ENCODE data around the gene PYROXD2.

Gene PYROXD2

DNA sequence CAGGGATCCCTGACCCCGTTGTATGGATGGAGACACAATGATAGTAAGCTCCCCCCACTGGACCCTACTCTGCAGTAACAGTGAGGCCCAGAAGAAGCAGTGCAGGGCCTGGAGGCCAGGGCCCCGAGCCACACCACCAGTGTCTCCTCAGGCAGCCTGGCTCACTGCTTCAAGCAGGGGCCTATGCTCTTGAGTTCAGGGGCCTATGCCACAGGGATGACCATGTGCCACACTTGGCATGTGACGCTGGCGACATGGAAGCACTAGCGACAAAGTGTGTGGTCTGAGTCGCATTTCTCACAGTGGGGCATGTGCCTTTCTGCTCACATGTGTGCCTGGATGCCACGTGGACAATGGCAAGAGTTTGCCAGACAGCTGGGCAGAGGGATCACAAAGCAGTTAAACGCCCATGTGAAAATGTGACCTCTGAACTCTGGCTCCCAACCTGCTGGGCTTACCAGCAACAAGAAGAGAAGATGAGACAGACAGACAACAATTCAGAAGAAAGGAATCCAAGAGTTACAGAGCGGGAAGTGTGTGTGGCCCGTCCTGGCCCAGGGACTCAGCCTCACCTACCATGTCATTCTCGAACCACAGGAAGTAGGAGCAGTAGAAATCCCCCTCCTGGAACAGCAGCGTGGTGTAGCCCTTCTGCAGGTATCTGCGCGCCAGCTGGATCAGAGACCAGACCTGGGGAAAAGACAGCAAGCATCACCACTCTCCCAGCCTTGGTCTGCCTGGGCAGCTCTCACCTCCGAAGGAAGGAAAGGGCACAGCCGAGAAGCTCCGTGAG lies 4.7 kb upstream of the PYROXD2 start:
- Histone ChIP-seq H3K79me1 (ENCODE audit: low read length) (no peaks in the 10 kb centered on the region), H2BK5ac (ENCODE audit: low read length) (no peak overlapping the region), H3K9ac (ENCODE audit: low read length) (no peak overlapping the region), H3K36me3 (ENCODE audit: control insufficient read depth, insufficient read depth, low read length) (no peaks in the 10 kb centered on the region), H3K4me2 (ENCODE audit: low read length) (no peak overlapping the region), H3K4ac (ENCODE audit: low read depth, low read length) (no peak overlapping the region), H2BK15ac (replicated peaks; ENCODE audit: low read depth) (no peak overlapping the region), H3K23ac (ENCODE audit: low read length) (no peak overlapping the region), H2AK5ac (ENCODE audit: low read length) (no peak overlapping the region), H2BK120ac (ENCODE audit: low read depth, low read length) (no peak overlapping the region), H4K5ac (ENCODE audit: low read length) (no peak overlapping the region), H3K18ac (ENCODE audit: low read length) (no peak overlapping the region), H3K27me3 (ENCODE audit: insufficient read depth, low read length, poor library complexity) (no peaks in the 10 kb centered on the region), H3K4me3 (ENCODE audit: low read length) (no peak overlapping the region), H3K56ac (ENCODE audit: low read length) (no peak overlapping the region), H4K8ac (ENCODE audit: low read depth, low read length) (no peak overlapping the region), H3K27ac (ENCODE audit: low read depth, low read length) (no peak overlapping the region), H3K4me1 (ENCODE audit: control insufficient read depth, low read depth, low read length) (peaks cover 3% of the 10 kb centered on the region), H3K79me2 (ENCODE audit: control insufficient read depth, insufficient read depth, low read length) (no peaks in the 10 kb centered on the region)
- WGBS (ENCODE audit: extremely low coverage, insufficient coverage, low lambda C conversion rate), result no CpG with 5 or more reads among the region's 17 CpGs
- no peak for DNase-seq

DNA sequence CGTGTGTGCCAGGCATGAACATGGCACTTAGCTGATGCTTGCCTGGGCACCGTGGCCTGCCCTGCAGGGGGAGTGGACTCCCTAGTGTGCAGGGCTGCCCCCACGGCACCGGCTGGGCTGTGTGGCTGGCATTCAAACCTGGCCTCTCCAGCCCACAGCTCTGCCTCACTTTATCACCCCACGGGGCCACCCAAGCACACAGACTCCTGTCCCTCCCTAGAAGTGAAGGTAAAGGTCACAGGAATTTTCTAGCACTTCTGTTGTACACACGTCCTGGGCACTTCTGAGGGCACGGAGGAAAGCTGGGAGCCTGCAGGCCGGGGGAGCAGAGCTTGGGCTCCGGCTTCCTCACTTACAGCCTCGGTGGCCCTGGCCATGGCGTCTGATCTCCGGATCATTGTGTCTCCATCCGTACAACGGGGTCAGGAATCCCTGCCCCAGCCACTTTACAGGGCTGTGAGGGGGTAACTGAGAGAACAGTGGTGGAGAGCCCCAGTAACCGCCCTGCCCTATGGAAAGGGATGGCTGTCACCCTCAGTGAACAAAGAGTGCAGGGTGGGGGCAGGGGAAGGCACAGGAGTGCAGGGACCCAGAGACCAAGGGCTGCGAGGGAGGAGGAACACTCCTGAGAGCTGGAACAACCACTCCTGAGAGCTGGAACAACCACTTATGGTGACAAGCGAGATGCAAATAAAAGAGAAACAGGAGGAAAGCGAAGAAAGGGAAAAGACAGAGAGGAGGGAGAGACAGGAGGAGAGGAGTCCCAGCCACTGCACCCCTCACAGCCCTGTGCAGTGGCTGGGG lies 3.9 kb upstream of the PYROXD2 start:
- no peak overlapping the region for H2BK5ac ChIP-seq (ENCODE audit: low read length)
- peaks cover 6% of the 10 kb centered on the region for H3K4me1 ChIP-seq (ENCODE audit: control insufficient read depth, low read depth, low read length)
- H3K79me1 ChIP-seq (ENCODE audit: low read length), result no peaks in the 10 kb centered on the region
- no peak overlapping the region for H3K4me2 ChIP-seq (ENCODE audit: low read length)
- no peak overlapping the region for H2BK15ac ChIP-seq (replicated peaks; ENCODE audit: low read depth)
- H3K27ac ChIP-seq (ENCODE audit: low read depth, low read length), result no peak overlapping the region
- H3K27me3 ChIP-seq (ENCODE audit: insufficient read depth, low read length, poor library complexity), result no peaks in the 10 kb centered on the region
- H2BK120ac ChIP-seq (ENCODE audit: low read depth, low read length), result no peak overlapping the region
- no peak overlapping the region for H3K4me3 ChIP-seq (ENCODE audit: low read length)
- H3K36me3 ChIP-seq (ENCODE audit: control insufficient read depth, insufficient read depth, low read length), result no peaks in the 10 kb centered on the region
- no CpG with 5 or more reads among the region's 18 CpGs for WGBS (ENCODE audit: extremely low coverage, insufficient coverage, low lambda C conversion rate)
- H3K9ac ChIP-seq (ENCODE audit: low read length), result no peak overlapping the region
- no peak overlapping the region for H4K8ac ChIP-seq (ENCODE audit: low read depth, low read length)
- no peak overlapping the region for H3K4ac ChIP-seq (ENCODE audit: low read depth, low read length)
- no peak for DNase-seq
- H3K18ac ChIP-seq (ENCODE audit: low read length), result no peak overlapping the region
- no peak overlapping the region for H2AK5ac ChIP-seq (ENCODE audit: low read length)
- H3K79me2 ChIP-seq (ENCODE audit: control insufficient read depth, insufficient read depth, low read length), result no peaks in the 10 kb centered on the region
- no peak overlapping the region for H3K56ac ChIP-seq (ENCODE audit: low read length)
- no peak overlapping the region for H3K23ac ChIP-seq (ENCODE audit: low read length)
- no peak overlapping the region for H4K5ac ChIP-seq (ENCODE audit: low read length)

DNA sequence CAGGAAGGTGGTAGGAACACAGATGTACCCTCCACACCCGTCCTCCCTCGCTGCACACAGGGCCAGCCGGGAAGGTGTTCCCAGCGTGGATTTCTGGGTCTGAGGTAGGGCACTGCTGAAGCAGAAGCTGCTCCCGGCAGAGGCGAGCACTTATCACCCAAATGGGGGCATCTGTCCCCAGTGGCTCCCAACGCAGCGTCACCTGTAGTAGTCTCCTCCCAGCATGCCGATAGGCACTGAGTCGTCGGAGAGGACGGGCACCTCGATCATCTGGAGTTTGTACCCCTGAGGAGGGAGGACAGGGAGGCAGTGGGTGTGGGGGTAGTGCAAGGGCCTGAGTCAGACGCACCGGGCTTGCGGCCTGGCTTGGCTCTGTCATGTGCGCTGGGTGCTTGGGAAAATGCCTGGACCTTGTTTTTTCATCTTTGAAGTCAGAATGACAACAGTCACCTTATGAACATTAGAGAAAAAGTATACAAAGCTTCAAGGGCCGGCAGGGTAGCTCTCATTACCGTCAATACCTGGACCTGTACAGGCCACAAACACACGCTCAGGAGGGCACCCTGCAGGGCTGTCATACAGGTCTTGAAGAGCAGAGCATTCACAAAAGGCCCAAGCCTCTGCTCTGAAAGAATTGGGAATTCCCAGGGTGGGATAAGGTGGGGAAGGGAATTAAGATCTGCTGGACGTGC lies 3.1 kb upstream of the PYROXD2 start:
- no peak overlapping the region for H3K56ac ChIP-seq (ENCODE audit: low read length)
- no peak for DNase-seq
- WGBS (ENCODE audit: extremely low coverage, insufficient coverage, low lambda C conversion rate), result no CpG with 5 or more reads among the region's 21 CpGs
- no peak overlapping the region for H3K27ac ChIP-seq (ENCODE audit: low read depth, low read length)
- no peak overlapping the region for H2BK120ac ChIP-seq (ENCODE audit: low read depth, low read length)
- no peaks in the 10 kb centered on the region for H3K79me2 ChIP-seq (ENCODE audit: control insufficient read depth, insufficient read depth, low read length)
- no peak overlapping the region for H3K4me2 ChIP-seq (ENCODE audit: low read length)
- H2AK5ac ChIP-seq (ENCODE audit: low read length), result no peak overlapping the region
- no peaks in the 10 kb centered on the region for H3K79me1 ChIP-seq (ENCODE audit: low read length)
- H3K36me3 ChIP-seq (ENCODE audit: control insufficient read depth, insufficient read depth, low read length), result no peaks in the 10 kb centered on the region
- H4K8ac ChIP-seq (ENCODE audit: low read depth, low read length), result no peak overlapping the region
- no peaks in the 10 kb centered on the region for H3K27me3 ChIP-seq (ENCODE audit: insufficient read depth, low read length, poor library complexity)
- H3K4me3 ChIP-seq (ENCODE audit: low read length), result no peak overlapping the region
- no peak overlapping the region for H3K23ac ChIP-seq (ENCODE audit: low read length)
- H3K18ac ChIP-seq (ENCODE audit: low read length), result no peak overlapping the region
- no peak overlapping the region for H2BK5ac ChIP-seq (ENCODE audit: low read length)
- H2BK15ac ChIP-seq (replicated peaks; ENCODE audit: low read depth), result no peak overlapping the region
- peaks cover 6% of the 10 kb centered on the region for H3K4me1 ChIP-seq (ENCODE audit: control insufficient read depth, low read depth, low read length)
- no peak overlapping the region for H3K4ac ChIP-seq (ENCODE audit: low read depth, low read length)
- H3K9ac ChIP-seq (ENCODE audit: low read length), result no peak overlapping the region
- no peak overlapping the region for H4K5ac ChIP-seq (ENCODE audit: low read length)

DNA sequence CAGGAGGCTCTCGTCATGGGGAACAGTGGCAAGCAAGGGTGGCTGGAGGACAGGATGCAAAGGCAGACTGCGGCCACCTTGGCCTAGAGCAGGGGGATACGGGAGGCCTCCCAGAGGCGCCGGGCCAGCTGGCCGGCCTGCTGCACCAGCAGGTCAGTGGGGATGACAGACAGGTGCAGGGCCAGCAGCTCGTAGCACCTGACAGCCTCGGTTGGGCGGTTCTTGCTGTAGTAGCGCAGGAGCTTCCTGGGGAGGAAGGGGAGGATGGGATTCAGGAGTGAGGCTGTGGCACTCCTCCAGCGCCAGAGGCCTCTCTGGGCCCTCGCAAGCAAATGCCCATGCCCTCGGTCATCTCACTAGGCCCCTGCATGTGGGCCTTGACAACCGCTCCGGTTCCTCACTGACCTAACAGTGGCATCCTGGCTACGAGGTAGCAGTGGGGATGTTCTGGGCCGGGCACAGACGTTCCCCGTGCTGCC lies 2.5 kb upstream of the PYROXD2 start:
- H2BK5ac ChIP-seq (ENCODE audit: low read length), result no peak overlapping the region
- H2BK120ac ChIP-seq (ENCODE audit: low read depth, low read length), result no peak overlapping the region
- WGBS (ENCODE audit: extremely low coverage, insufficient coverage, low lambda C conversion rate), result no CpG with 5 or more reads among the region's 19 CpGs
- H2BK15ac ChIP-seq (replicated peaks; ENCODE audit: low read depth), result no peak overlapping the region
- H3K18ac ChIP-seq (ENCODE audit: low read length), result no peak overlapping the region
- no peak overlapping the region for H4K8ac ChIP-seq (ENCODE audit: low read depth, low read length)
- H3K79me2 ChIP-seq (ENCODE audit: control insufficient read depth, insufficient read depth, low read length), result no peaks in the 10 kb centered on the region
- H3K4ac ChIP-seq (ENCODE audit: low read depth, low read length), result no peak overlapping the region
- H3K23ac ChIP-seq (ENCODE audit: low read length), result no peak overlapping the region
- H4K5ac ChIP-seq (ENCODE audit: low read length), result no peak overlapping the region
- no peak overlapping the region for H3K27ac ChIP-seq (ENCODE audit: low read depth, low read length)
- no peaks in the 10 kb centered on the region for H3K36me3 ChIP-seq (ENCODE audit: control insufficient read depth, insufficient read depth, low read length)
- H3K9ac ChIP-seq (ENCODE audit: low read length), result no peak overlapping the region
- DNase-seq, result no peak
- no peak overlapping the region for H3K4me2 ChIP-seq (ENCODE audit: low read length)
- H3K27me3 ChIP-seq (ENCODE audit: insufficient read depth, low read length, poor library complexity), result no peaks in the 10 kb centered on the region
- H3K79me1 ChIP-seq (ENCODE audit: low read length), result no peaks in the 10 kb centered on the region
- H3K4me3 ChIP-seq (ENCODE audit: low read length), result no peak overlapping the region
- no peak overlapping the region for H3K56ac ChIP-seq (ENCODE audit: low read length)
- H3K4me1 ChIP-seq (ENCODE audit: control insufficient read depth, low read depth, low read length), result peaks cover 6% of the 10 kb centered on the region
- H2AK5ac ChIP-seq (ENCODE audit: low read length), result no peak overlapping the region

DNA sequence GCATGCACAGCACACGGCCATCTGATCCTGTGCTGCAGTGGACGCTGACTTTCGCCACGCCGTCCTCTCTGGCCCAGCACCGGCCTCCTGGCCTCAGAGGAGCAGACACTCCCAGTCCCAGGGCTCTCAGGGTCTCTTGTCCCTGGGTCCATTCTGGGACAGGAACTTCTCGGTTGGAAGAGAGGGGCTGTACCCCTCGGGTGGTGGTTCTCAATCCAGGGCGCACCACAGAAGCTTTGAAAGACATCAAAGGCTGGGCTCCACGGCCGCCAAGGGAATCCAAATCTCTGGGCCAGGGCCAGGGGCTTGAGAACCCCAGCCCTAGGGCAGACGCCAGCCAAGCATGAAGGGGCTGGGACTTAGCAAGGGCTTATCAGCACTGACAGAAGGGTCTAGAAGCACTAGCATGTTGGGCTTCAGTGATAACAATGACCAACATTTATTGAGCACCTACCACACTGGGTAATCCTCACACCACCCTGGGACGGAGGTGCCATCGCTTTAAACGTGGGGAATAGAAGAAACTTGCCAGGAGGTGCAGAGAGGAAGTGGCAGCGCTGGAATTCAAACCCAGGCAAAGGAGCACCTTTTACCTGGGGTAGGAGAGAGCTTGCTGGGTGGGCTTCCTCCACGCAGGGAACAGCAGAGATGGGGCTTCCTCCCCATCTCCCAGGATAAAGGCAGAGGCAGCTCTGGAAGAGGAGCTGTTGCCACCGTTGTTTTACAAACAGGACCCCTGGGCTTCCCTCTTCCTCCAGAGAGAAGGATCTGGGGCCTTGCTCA lies 1.8 kb upstream of the PYROXD2 start:
- Histone ChIP-seq H4K8ac (ENCODE audit: low read depth, low read length) (no peak overlapping the region), H3K79me2 (ENCODE audit: control insufficient read depth, insufficient read depth, low read length) (no peaks in the 10 kb centered on the region)

More for the DNA sequence above, 1.8 kb upstream of the PYROXD2 start:
- DNase-seq, result no peak
- H3K56ac ChIP-seq (ENCODE audit: low read length), result no peak overlapping the region
- no peaks in the 10 kb centered on the region for H3K27me3 ChIP-seq (ENCODE audit: insufficient read depth, low read length, poor library complexity)
- no peak overlapping the region for H3K9ac ChIP-seq (ENCODE audit: low read length)
- H3K18ac ChIP-seq (ENCODE audit: low read length), result no peak overlapping the region
- H3K27ac ChIP-seq (ENCODE audit: low read depth, low read length), result no peak overlapping the region
- WGBS (ENCODE audit: extremely low coverage, insufficient coverage, low lambda C conversion rate), result no CpG with 5 or more reads among the region's 18 CpGs
- no peaks in the 10 kb centered on the region for H3K79me1 ChIP-seq (ENCODE audit: low read length)
- H2BK15ac ChIP-seq (replicated peaks; ENCODE audit: low read depth), result no peak overlapping the region
- no peak overlapping the region for H2AK5ac ChIP-seq (ENCODE audit: low read length)
- peaks cover 6% of the 10 kb centered on the region for H3K4me1 ChIP-seq (ENCODE audit: control insufficient read depth, low read depth, low read length)
- H3K4ac ChIP-seq (ENCODE audit: low read depth, low read length), result no peak overlapping the region
- no peak overlapping the region for H3K23ac ChIP-seq (ENCODE audit: low read length)
- no peak overlapping the region for H3K4me3 ChIP-seq (ENCODE audit: low read length)
- H3K4me2 ChIP-seq (ENCODE audit: low read length), result no peak overlapping the region
- H4K5ac ChIP-seq (ENCODE audit: low read length), result no peak overlapping the region
- no peak overlapping the region for H2BK5ac ChIP-seq (ENCODE audit: low read length)
- H3K36me3 ChIP-seq (ENCODE audit: control insufficient read depth, insufficient read depth, low read length), result no peaks in the 10 kb centered on the region
- no peak overlapping the region for H2BK120ac ChIP-seq (ENCODE audit: low read depth, low read length)

Measured in mesendoderm (in vitro differentiated cells).